WTC11 (cell line): ENCODE data around the gene FGF14. TPM values are rescaled to one million over a fixed set of nuclear protein-coding genes. Genes with fewer than 3 reads are reported as not detected.

Experiments used
- ATAC-seq: fragments of 200-7000 bp; cut with Tn5 transposase; 2 replicates; pipeline ENCODE4 v1.10.0; 2021; ENCODE audit warnings: mild to moderate bottlenecking, moderate library complexity
- CTCF ChIA-PET: fragments of 300-600 bp; sonication (Branson Sonifier 250); formaldehyde crosslinking; loops from one replicate; lab custom pipeline; 2021; ENCODE audit warnings: antibody characterized with exemption; lab: Charles Lee
- POLR2A ChIA-PET: fragments of 350-600 bp; sonication (Branson Sonifier 250); formaldehyde crosslinking; loops from one replicate; lab custom pipeline; 2021; ENCODE audit warnings: antibody characterized with exemption; lab: Charles Lee
- DNase-seq: peaks from one replicate; pipeline ENCODE4 v3.0.0; 2021; ENCODE audit warnings: low spot score
- H3K27ac Mint-ChIP-seq: 2 replicates; pipeline ENCODE4 v1.8.0; 2021; ENCODE audit warnings: mixed read lengths
- H3K27me3 Mint-ChIP-seq: 2 replicates; pipeline ENCODE4 v1.8.0; 2021; ENCODE audit warnings: low read depth, mild to moderate bottlenecking, moderate library complexity, mixed read lengths
- H3K36me3 Mint-ChIP-seq: 2 replicates; pipeline ENCODE4 v1.8.0; 2021; ENCODE audit warnings: mixed read lengths
- H3K4me1 Mint-ChIP-seq: 2 replicates; pipeline ENCODE4 v1.8.0; 2022; ENCODE audit warnings: mixed read lengths
- H3K4me3 Mint-ChIP-seq: 2 replicates; pipeline ENCODE4 v1.8.0; 2021; ENCODE audit warnings: mild to moderate bottlenecking, moderate library complexity, mixed read lengths
- H3K9me3 Mint-ChIP-seq: 2 replicates; pipeline ENCODE4 v1.8.0; 2021; ENCODE audit warnings: mixed read lengths
- AFF4 ChIP-seq: sonication (generic); formaldehyde crosslinking; IDR thresholded peaks from 2 replicates; pipeline ENCODE4 v1.8.1; 2023; ENCODE audit warnings: mild to moderate bottlenecking, missing genetic modification reagents, borderline replicate concordance
- CBFB ChIP-seq: sonication (generic); formaldehyde crosslinking; IDR thresholded peaks from 2 replicates; pipeline ENCODE4 v1.8.1; 2022; ENCODE audit warnings: mild to moderate bottlenecking, low read depth, missing genetic modification reagents
- CDX4 ChIP-seq: fragments of 250-450 bp; sonication (Bioruptor Pico); IDR thresholded peaks from 2 replicates; pipeline ENCODE4 v1.9.0; 2021; ENCODE audit warnings: moderate library complexity, mild to moderate bottlenecking, inconsistent platforms, borderline replicate concordance
- ERG ChIP-seq: fragments of 250-450 bp; sonication (Bioruptor Pico); IDR thresholded peaks from 2 replicates; pipeline ENCODE4 v1.8.0; 2021; ENCODE audit warnings: mild to moderate bottlenecking
- ETV6 ChIP-seq: sonication (generic); formaldehyde crosslinking; IDR thresholded peaks from 2 replicates; pipeline ENCODE4 v1.8.1; 2022; ENCODE audit warnings: mild to moderate bottlenecking, missing genetic modification reagents
- FOXK1 ChIP-seq: sonication (generic); formaldehyde crosslinking; IDR thresholded peaks from 2 replicates; pipeline ENCODE4 v1.8.0; 2022; ENCODE audit warnings: mild to moderate bottlenecking, moderate library complexity, missing genetic modification reagents
- GRHL2 ChIP-seq: fragments of 250-450 bp; sonication (Bioruptor Pico); IDR thresholded peaks from 2 replicates; pipeline ENCODE4 v1.8.0; 2022; ENCODE audit warnings: mild to moderate bottlenecking, moderate library complexity; ENCODE audit not compliant: insufficient replicate concordance, severe bottlenecking
- GTF2I ChIP-seq: fragments of 250-450 bp; sonication (Bioruptor Pico); conservative IDR thresholded peaks from 2 replicates; pipeline ENCODE4 v1.4.0; 2021; ENCODE audit warnings: mild to moderate bottlenecking
- MAX ChIP-seq: sonication (generic); formaldehyde crosslinking; IDR thresholded peaks from 2 replicates; pipeline ENCODE4 v1.8.0; 2022; ENCODE audit warnings: mild to moderate bottlenecking, missing genetic modification reagents
- NFATC4 ChIP-seq: fragments of 250-450 bp; sonication (Bioruptor Pico); IDR thresholded peaks from 2 replicates; pipeline ENCODE4 v1.9.0; 2021; ENCODE audit warnings: mild to moderate bottlenecking
- PRDM15 ChIP-seq: sonication (generic); formaldehyde crosslinking; IDR thresholded peaks from 2 replicates; pipeline ENCODE4 v1.8.0; 2022; ENCODE audit warnings: missing genetic modification reagents
- ZNF121 ChIP-seq: sonication (generic); formaldehyde crosslinking; IDR thresholded peaks from 2 replicates; pipeline ENCODE4 v1.8.0; 2023; ENCODE audit warnings: missing genetic modification reagents
- ZNF416 ChIP-seq: fragments of 250-450 bp; sonication (Bioruptor Pico); IDR thresholded peaks from 2 replicates; pipeline ENCODE4 v1.9.0; 2021; ENCODE audit warnings: mild to moderate bottlenecking, inconsistent platforms
- ZNF423 ChIP-seq: fragments of 250-450 bp; sonication (Bioruptor Pico); IDR thresholded peaks from 2 replicates; pipeline ENCODE4 v2.1.2; 2022; ENCODE audit warnings: mild to moderate bottlenecking, moderate library complexity
- ZNF512 ChIP-seq: sonication (generic); formaldehyde crosslinking; IDR thresholded peaks from 2 replicates; pipeline ENCODE4 v1.8.1; 2022; ENCODE audit warnings: missing genetic modification reagents, borderline replicate concordance
- total RNA-seq: library from RNA; stranded (reverse); gene quantifications from 3 replicates; pipeline ENCODE4 v1.2.3, GENCODE V29; 2021
- TF ChIP-seq, protein P1 (sequence below): sonication (generic); formaldehyde crosslinking; IDR thresholded peaks from 2 replicates; pipeline ENCODE4 v1.8.1; 2023; ENCODE audit warnings: mild to moderate bottlenecking, missing genetic modification reagents
- TF ChIP-seq, protein P2 (sequence below): fragments of 200-600 bp; IDR thresholded peaks from 2 replicates; pipeline ENCODE4 v1.8.0; 2022; ENCODE audit warnings: antibody characterized with exemption
- TF ChIP-seq, protein P3 (sequence below): sonication (generic); formaldehyde crosslinking; IDR thresholded peaks from 2 replicates; pipeline ENCODE4 v1.8.1; 2023; ENCODE audit warnings: mild to moderate bottlenecking, missing genetic modification reagents, moderate library complexity

Gene FGF14
- total RNA-seq, 1 experiment from 2014 or later = 0.28 TPM

GRCh38 chr13:102117175-102117831, 284.5 kb downstream of the FGF14 start (continued):
- TF ChIP-seq PRDM15 (no peak), MAX (CRISPR knock-in tag) (no peak)
- TF ChIP-seq, protein P1, sequence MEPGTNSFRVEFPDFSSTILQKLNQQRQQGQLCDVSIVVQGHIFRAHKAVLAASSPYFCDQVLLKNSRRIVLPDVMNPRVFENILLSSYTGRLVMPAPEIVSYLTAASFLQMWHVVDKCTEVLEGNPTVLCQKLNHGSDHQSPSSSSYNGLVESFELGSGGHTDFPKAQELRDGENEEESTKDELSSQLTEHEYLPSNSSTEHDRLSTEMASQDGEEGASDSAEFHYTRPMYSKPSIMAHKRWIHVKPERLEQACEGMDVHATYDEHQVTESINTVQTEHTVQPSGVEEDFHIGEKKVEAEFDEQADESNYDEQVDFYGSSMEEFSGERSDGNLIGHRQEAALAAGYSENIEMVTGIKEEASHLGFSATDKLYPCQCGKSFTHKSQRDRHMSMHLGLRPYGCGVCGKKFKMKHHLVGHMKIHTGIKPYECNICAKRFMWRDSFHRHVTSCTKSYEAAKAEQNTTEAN = no peak

DNA sequence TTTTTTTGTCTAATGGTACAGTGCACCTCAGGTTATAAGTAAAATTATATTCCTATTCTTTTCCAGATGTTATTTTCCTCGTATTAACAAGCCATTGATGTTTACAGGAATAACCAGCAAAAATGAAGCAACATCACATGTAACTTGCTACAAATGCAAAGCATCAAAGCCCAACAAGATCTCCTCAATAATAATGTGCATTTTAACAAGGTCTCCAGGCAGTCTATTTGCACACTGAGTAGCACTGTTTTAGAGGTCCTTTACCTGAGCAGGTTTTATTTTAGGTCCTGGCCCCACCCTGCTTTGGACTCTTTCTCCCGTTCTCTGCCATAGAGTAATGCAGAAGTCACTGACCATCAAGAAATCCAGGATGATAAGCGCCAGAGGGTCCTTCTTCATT, 298.4 kb downstream of the FGF14 start:
- ATAC-seq = no peak
- no peak for DNase-seq
- H3K27me3 Mint-ChIP-seq = no peaks in the 10 kb centered on the region
- ChIA-PET CTCF (no interaction called here), POLR2A (no interaction called here)
- no peaks in the 10 kb centered on the region for H3K4me1 Mint-ChIP-seq
- no peaks in the 10 kb centered on the region for H3K9me3 Mint-ChIP-seq
- H3K4me3 Mint-ChIP-seq = no peak overlapping the region
- TF ChIP-seq ERG (CRISPR knock-in tag) (no peak), ETV6 (no peak), ZNF423 (CRISPR knock-in tag) (no peak), ZNF512 (CRISPR knock-in tag) (no peak), GRHL2 (no peak), AFF4 (CRISPR knock-in tag) (no peak)
- H3K27ac Mint-ChIP-seq = no peak overlapping the region
- no peaks in the 10 kb centered on the region for H3K36me3 Mint-ChIP-seq

- no peak for ATAC-seq
- Mint-ChIP-seq H3K4me3 (no peak overlapping the region), H3K27ac (no peak overlapping the region), H3K27me3 (no peaks in the 10 kb centered on the region), H3K9me3 (no peaks in the 10 kb centered on the region), H3K36me3 (no peaks in the 10 kb centered on the region), H3K4me1 (no peaks in the 10 kb centered on the region)
- POLR2A ChIA-PET = no interaction called here
- no peak for DNase-seq
- CTCF ChIA-PET = interaction anchor here (0.8 kb wide), 1 partner anchor 9 kb away, joined by 5 read pairs; no protein-coding TSS in a partner anchor
- TF ChIP-seq CDX4 (CRISPR knock-in tag) (no peak), ZNF121 (CRISPR knock-in tag) (no peak), GTF2I (CRISPR knock-in tag) (no peak), ETV6 (no peak), NFATC4 (CRISPR knock-in tag) (no peak), CBFB (CRISPR knock-in tag) (no peak), FOXK1 (CRISPR knock-in tag) (no peak), ZNF416 (CRISPR knock-in tag) (no peak)
- TF ChIP-seq, protein P2, sequence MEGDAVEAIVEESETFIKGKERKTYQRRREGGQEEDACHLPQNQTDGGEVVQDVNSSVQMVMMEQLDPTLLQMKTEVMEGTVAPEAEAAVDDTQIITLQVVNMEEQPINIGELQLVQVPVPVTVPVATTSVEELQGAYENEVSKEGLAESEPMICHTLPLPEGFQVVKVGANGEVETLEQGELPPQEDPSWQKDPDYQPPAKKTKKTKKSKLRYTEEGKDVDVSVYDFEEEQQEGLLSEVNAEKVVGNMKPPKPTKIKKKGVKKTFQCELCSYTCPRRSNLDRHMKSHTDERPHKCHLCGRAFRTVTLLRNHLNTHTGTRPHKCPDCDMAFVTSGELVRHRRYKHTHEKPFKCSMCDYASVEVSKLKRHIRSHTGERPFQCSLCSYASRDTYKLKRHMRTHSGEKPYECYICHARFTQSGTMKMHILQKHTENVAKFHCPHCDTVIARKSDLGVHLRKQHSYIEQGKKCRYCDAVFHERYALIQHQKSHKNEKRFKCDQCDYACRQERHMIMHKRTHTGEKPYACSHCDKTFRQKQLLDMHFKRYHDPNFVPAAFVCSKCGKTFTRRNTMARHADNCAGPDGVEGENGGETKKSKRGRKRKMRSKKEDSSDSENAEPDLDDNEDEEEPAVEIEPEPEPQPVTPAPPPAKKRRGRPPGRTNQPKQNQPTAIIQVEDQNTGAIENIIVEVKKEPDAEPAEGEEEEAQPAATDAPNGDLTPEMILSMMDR = no peak
- TF ChIP-seq, protein P3, sequence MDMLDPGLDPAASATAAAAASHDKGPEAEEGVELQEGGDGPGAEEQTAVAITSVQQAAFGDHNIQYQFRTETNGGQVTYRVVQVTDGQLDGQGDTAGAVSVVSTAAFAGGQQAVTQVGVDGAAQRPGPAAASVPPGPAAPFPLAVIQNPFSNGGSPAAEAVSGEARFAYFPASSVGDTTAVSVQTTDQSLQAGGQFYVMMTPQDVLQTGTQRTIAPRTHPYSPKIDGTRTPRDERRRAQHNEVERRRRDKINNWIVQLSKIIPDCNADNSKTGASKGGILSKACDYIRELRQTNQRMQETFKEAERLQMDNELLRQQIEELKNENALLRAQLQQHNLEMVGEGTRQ = no peak
Observed at GRCh38 chr13:102100234-102100633, 301.6 kb downstream of the FGF14 start.
